ENCODE results near the gene PLA2G2E.

- TF ChIP-seq POLR2A (IDR thresholded peaks at IDR 0.05; ENCODE audit: low read depth, low read length) (no peak), PAX5 (IDR thresholded peaks at IDR 0.05; ENCODE audit: insufficient read depth, low read length, severe bottlenecking) (no peak), POLR2AphosphoS5 (IDR thresholded peaks at IDR 0.05; ENCODE audit: low read depth, low read length) (no peak), SPI1 (IDR thresholded peaks at IDR 0.05; ENCODE audit: low read depth, low read length) (no peak), TAF1 (IDR thresholded peaks at IDR 0.05; ENCODE audit: low read depth, low read length) (no peak), POU2F2 (IDR thresholded peaks at IDR 0.05; ENCODE audit: low read depth, low read length) (no peak)
These were observed 17.8 kb upstream of the PLA2G2E start for GRCh38 chr1:19941206-19941568.

Measured in GM12891 (cell line).